H1 (cell line): ENCODE measurements around the gene FOXS1. TPM values are rescaled to one million over a fixed set of nuclear protein-coding genes. Genes with fewer than 3 reads are reported as not detected.

Experiments
- ATF3 ChIP-seq: IDR thresholded peaks from 2 replicates; pipeline ENCODE4 v1.6.1; 2011; ENCODE audit warnings: low read depth, mild to moderate bottlenecking, low read length; ENCODE audit not compliant: insufficient read depth
- POLR2A ChIP-seq, 2 experiments: IDR thresholded peaks; 1 replicate in 1 of 2; 2 replicates in 1 of 2; pipeline ENCODE4 v1.6.1; 2011; ENCODE audit warnings: low read depth in 2 of 2, low read length in 2 of 2, mild to moderate bottlenecking in 2 of 2; ENCODE audit errors: control extremely low read depth in 1 of 2
- RNF2 ChIP-seq: fragments of 200-900, 300-1000 bp; sonication (generic); IDR thresholded peaks from 2 replicates; pipeline ENCODE4 v1.7.1; 2016; ENCODE audit warnings: borderline replicate concordance, low read depth, mild to moderate bottlenecking, antibody characterized with exemption, low read length; ENCODE audit not compliant: poor library complexity, severe bottlenecking; ENCODE audit errors: missing control alignments
- polyA plus RNA-seq, 7 experiments: library from polyadenylated mRNA; depleted of rRNA in 3 of 7; stranded (reverse) in 5 of 7; unstranded in 2 of 7; fragments of >200 nt in 5 of 7; fragments of 200-250 nt in 2 of 7; gene quantifications; 1 replicate in 5 of 7; 2 replicates in 1 of 7; 4 replicates in 1 of 7; pipeline versions ENCODE4 v1.2.1 to v1.2.3, GENCODE V29; 2011 to 2013; ENCODE audit warnings: missing spikeins in 2 of 7, mixed read lengths in 2 of 7
- total RNA-seq: library from RNA; stranded (reverse); fragmentation: NEBNext Ultra II Directional; extraction: Animal tissue kit (Norgen Biotek cat#: 25700); gene quantifications from 2 replicates; pipeline ENCODE4 v1.2.1, GENCODE V29; 2021

The FOXS1 gene
- total and polyA plus RNA-seq, 2 of the 8 experiments (the other 6 are each of a cell fraction or from before 2014, with no cell fraction given), result 0.45 TPM; not detected in 1

GRCh38 chr20:31811796-31812728 is 33.3 kb downstream of the FOXS1 start (continued):
- TF ChIP-seq ATF3, result no peak
- TF ChIP-seq RNF2, result no peak
- TF ChIP-seq POLR2A (IDR thresholded peaks at IDR 0.05; ENCODE audit: control extremely low read depth in 1 of 2, low read depth in 2 of 2, low read length in 2 of 2), result no peak
